Loucy (cell line): ENCODE data around the gene KDM2B.

Source experiments
- H2AFZ ChIP-seq: fragments of 200-600 bp; sonication (generic); 2 replicates; pipeline ENCODE4 v1.6.0; 2016; ENCODE audit warnings: antibody characterized with exemption, mild to moderate bottlenecking, low read length, moderate library complexity
- H3F3A ChIP-seq: fragments of 200-600 bp; 2 replicates; pipeline ENCODE4 v1.6.0; 2016; ENCODE audit warnings: antibody characterized with exemption, low read depth, mild to moderate bottlenecking
- H3K27me3 ChIP-seq: fragments of 200-600 bp; sonication (generic); 2 replicates; pipeline ENCODE4 v1.6.1; 2014; ENCODE audit warnings: low read length, mild to moderate bottlenecking; ENCODE audit not compliant: insufficient read depth, poor library complexity, severe bottlenecking
- H3K36me3 ChIP-seq: fragments of 200-600 bp; sonication (generic); 2 replicates; pipeline ENCODE4 v1.6.1; 2016; ENCODE audit warnings: low read length; ENCODE audit not compliant: insufficient read depth
- H3K4me1 ChIP-seq: fragments of 200-600 bp; sonication (generic); 2 replicates; pipeline ENCODE4 v1.5.1; 2014; ENCODE audit warnings: low read length, mild to moderate bottlenecking; ENCODE audit not compliant: insufficient read depth, poor library complexity, severe bottlenecking
- H3K4me2 ChIP-seq: fragments of 200-600 bp; sonication (generic); 2 replicates; pipeline ENCODE4 v1.6.0; 2014; ENCODE audit warnings: antibody characterized with exemption, low read length, low read depth, mild to moderate bottlenecking; ENCODE audit not compliant: poor library complexity, severe bottlenecking
- H3K4me3 ChIP-seq: fragments of 200-600 bp; sonication (generic); 2 replicates; pipeline ENCODE4 v1.5.1; 2014; ENCODE audit warnings: low read length, mild to moderate bottlenecking, mixed read lengths; ENCODE audit not compliant: poor library complexity, severe bottlenecking
- H3K79me2 ChIP-seq: fragments of 200-600 bp; sonication (generic); 2 replicates; pipeline ENCODE4 v1.6.1; 2014; ENCODE audit warnings: low read length; ENCODE audit not compliant: insufficient read depth
- H3K9ac ChIP-seq: fragments of 200-600 bp; sonication (generic); 2 replicates; pipeline ENCODE4 v1.6.0; 2014; ENCODE audit warnings: mild to moderate bottlenecking, low read depth, low read length, moderate library complexity; ENCODE audit not compliant: poor library complexity, severe bottlenecking
- H3K9me2 ChIP-seq: fragments of 200-600 bp; sonication (generic); replicated peaks from 2 replicates; pipeline ENCODE4 v1.6.1; 2016; ENCODE audit warnings: low read depth, low read length, mixed read lengths
- H3K9me3 ChIP-seq: fragments of 200-600 bp; sonication (generic); 2 replicates; pipeline ENCODE4 v1.6.1; 2014; ENCODE audit warnings: mild to moderate bottlenecking, antibody characterized with exemption, low read length, low read depth; ENCODE audit not compliant: insufficient read depth
- H4K20me1 ChIP-seq: fragments of 200-600 bp; sonication (generic); 2 replicates; pipeline ENCODE4 v1.6.0; 2014; ENCODE audit warnings: antibody characterized with exemption, low read length, mild to moderate bottlenecking; ENCODE audit not compliant: insufficient read depth, poor library complexity, severe bottlenecking
- EZH2phosphoT487 ChIP-seq: fragments of 200-600 bp; IDR thresholded peaks from 2 replicates; pipeline ENCODE4 v1.6.1; 2018; ENCODE audit warnings: antibody characterized with exemption, mild to moderate bottlenecking, moderate library complexity, borderline replicate concordance
- TF ChIP-seq, protein P1 (sequence below): fragments of 200-600 bp; sonication (generic); conservative IDR thresholded peaks from 2 replicates; pipeline ENCODE4 v1.5.1; 2014; ENCODE audit warnings: mild to moderate bottlenecking, antibody characterized with exemption, low read length

Gene KDM2B

DNA sequence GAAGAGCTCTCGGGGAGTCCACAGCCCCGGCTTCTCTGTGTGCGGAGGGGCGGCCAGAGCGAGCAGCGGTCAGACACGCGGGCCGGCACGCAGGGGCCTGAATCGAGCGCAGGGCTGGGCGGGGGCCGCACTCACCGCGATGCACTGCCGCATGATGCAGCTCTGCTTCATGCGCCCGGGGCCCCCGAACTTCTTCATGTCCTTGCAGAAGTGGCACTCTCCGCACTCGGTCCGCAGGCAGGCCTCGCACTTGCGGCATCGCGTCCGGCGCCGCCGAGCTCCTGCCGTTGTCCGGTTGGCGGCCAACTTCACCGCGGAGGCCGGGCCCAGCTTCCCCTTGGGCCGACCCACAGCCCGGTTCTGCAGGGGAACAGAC is 127.8 kb downstream of the KDM2B start:
- TF ChIP-seq EZH2phosphoT487: no peak
- TF ChIP-seq, protein P1, sequence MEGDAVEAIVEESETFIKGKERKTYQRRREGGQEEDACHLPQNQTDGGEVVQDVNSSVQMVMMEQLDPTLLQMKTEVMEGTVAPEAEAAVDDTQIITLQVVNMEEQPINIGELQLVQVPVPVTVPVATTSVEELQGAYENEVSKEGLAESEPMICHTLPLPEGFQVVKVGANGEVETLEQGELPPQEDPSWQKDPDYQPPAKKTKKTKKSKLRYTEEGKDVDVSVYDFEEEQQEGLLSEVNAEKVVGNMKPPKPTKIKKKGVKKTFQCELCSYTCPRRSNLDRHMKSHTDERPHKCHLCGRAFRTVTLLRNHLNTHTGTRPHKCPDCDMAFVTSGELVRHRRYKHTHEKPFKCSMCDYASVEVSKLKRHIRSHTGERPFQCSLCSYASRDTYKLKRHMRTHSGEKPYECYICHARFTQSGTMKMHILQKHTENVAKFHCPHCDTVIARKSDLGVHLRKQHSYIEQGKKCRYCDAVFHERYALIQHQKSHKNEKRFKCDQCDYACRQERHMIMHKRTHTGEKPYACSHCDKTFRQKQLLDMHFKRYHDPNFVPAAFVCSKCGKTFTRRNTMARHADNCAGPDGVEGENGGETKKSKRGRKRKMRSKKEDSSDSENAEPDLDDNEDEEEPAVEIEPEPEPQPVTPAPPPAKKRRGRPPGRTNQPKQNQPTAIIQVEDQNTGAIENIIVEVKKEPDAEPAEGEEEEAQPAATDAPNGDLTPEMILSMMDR: no peak
- Histone ChIP-seq H3K9me3 (no peaks in the 10 kb centered on the region), H3K79me2 (peaks cover 68% of the 10 kb centered on the region), H3K4me3 (no peak overlapping the region), H4K20me1 (peaks cover 50% of the 10 kb centered on the region), H3F3A (no peaks in the 10 kb centered on the region), H3K4me1 (no peaks in the 10 kb centered on the region), H3K9me2 (no peaks in the 10 kb centered on the region), H3K27me3 (no peaks in the 10 kb centered on the region), H3K9ac (no peak overlapping the region), H3K4me2 (no peak overlapping the region), H3K36me3 (peaks cover 64% of the 10 kb centered on the region; the same call in 1 of the 2 replicates), H2AFZ (no peak overlapping the region)

DNA sequence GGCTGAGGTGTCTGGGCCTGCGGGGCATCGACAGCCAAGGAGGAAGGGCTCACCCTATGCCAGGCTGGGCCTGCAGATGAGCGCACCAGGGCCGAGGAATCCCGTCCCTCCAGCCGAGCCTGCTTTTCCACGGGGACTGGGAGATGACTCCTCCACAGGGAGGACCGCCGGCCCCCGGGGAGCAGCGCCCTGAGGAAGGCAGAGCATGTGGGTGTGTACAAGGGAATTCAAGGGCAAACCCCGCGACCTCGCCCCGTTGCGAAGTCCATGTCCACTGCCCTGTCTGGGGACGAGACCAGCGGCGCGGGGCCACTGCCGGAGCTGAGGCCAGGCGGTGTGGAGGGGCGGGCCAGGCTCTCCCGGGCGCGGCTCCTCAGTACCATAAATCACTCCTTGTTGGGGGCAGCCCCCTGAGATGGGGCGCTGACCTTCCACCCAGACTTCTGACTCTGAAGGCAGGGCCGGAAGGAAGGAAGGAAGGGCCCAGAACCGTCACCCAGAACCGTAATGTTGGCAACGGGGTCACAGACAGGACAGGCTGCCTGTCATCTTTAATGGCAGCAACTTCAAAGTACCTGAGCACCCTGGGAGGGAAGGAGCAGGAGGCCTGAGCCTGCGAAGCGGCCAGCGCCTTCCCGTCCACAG is 128.4 kb downstream of the KDM2B start:
- Histone ChIP-seq H3K4me3 (no peak overlapping the region), H3K9me2 (no peaks in the 10 kb centered on the region), H3K4me2 (no peak overlapping the region), H2AFZ (no peak overlapping the region), H3K36me3 (peaks cover 68% of the 10 kb centered on the region; the same call in 1 of the 2 replicates), H3F3A (no peaks in the 10 kb centered on the region), H3K79me2 (peaks cover 63% of the 10 kb centered on the region), H4K20me1 (peaks cover 46% of the 10 kb centered on the region), H3K9ac (no peak overlapping the region), H3K4me1 (no peaks in the 10 kb centered on the region), H3K9me3 (no peaks in the 10 kb centered on the region), H3K27me3 (no peaks in the 10 kb centered on the region)
- TF ChIP-seq, protein P1: no peak
- TF ChIP-seq EZH2phosphoT487: no peak

DNA sequence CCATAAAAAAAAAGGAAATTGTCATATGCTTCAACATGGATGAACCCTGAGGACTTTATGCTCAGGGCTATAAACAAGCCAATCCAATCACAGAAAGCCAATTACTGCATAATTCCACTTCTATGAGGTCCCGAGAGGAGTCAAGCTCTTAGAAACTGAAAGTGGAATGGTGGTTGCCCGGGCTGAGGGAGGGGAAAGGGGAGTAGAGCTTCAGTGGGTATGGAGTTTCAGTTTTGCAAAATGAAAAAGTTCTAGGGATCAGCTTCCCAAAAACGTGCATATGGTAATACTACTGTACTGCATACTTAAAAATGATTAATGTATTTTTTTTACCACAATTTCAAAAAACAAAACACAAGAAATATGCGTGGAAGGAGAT is 128.9 kb downstream of the KDM2B start:
- H4K20me1 ChIP-seq: peaks cover 41% of the 10 kb centered on the region
- H3K36me3 ChIP-seq: peaks cover 71% of the 10 kb centered on the region; the same call in 1 of the 2 replicates
- no peaks in the 10 kb centered on the region for H3K4me1 ChIP-seq
- no peaks in the 10 kb centered on the region for H3K27me3 ChIP-seq
- H2AFZ ChIP-seq: no peak overlapping the region
- TF ChIP-seq EZH2phosphoT487: no peak
- TF ChIP-seq, protein P1: no peak
- H3K9ac ChIP-seq: no peak overlapping the region
- H3K9me3 ChIP-seq: no peaks in the 10 kb centered on the region
- H3K79me2 ChIP-seq: peaks cover 59% of the 10 kb centered on the region
- H3F3A ChIP-seq: no peaks in the 10 kb centered on the region
- no peak overlapping the region for H3K4me2 ChIP-seq
- H3K4me3 ChIP-seq: no peak overlapping the region
- H3K9me2 ChIP-seq: no peaks in the 10 kb centered on the region
